SK-N-SH (cell line): ENCODE results near the gene FBN1. TPM values are rescaled to one million over a fixed set of nuclear protein-coding genes. Genes with fewer than 3 reads are reported as not detected.

ENCODE experiments used
- CTCF ChIA-PET: fragments of 300-600, 350-600 bp; formaldehyde crosslinking; extraction: SDS; loops from one replicate; lab custom pipeline; 2021; lab: Yijun Ruan, JAX
- POLR2A ChIA-PET: fragments of 350-600 bp; sonication (Branson Sonifier 250); formaldehyde crosslinking; extraction: SDS; loops from one replicate; lab custom pipeline; 2020; ENCODE audit warnings: antibody characterized with exemption, inconsistent platforms; lab: Yijun Ruan, JAX
- DNase-seq: peaks from one replicate; pipeline ENCODE4 v3.0.0; 2012
- H2AFZ ChIP-seq: fragments of 200-600 bp; sonication (generic); 2 replicates; pipeline ENCODE4 v1.8.1; 2016; ENCODE audit warnings: antibody characterized with exemption, mild to moderate bottlenecking, low read depth
- H3F3A ChIP-seq: fragments of 200-600 bp; sonication (generic); replicated peaks from 2 replicates; pipeline ENCODE3; 2016; ENCODE audit warnings: antibody characterized with exemption, mild to moderate bottlenecking; ENCODE audit not compliant: insufficient read depth
- H3K27ac ChIP-seq, 2 experiments: fragments of 200-500 bp in 1 of 2; fragments of 200-600 bp in 1 of 2; sonication (Bioruptor generic) in 1 of 2; sonication (generic), shearing (Covaris generic) in 1 of 2; 2 replicates each; pipeline versions ENCODE4 v1.5.1 to v1.6.1; 2014 to 2016; ENCODE audit warnings: low read depth in 2 of 2, inconsistent platforms in 1 of 2, low read length in 1 of 2, mild to moderate bottlenecking in 1 of 2, mixed read lengths in 1 of 2
- H3K27me3 ChIP-seq: fragments of 200-600 bp; sonication (generic), shearing (Covaris generic); 2 replicates; pipeline ENCODE4 v1.6.1; 2016; ENCODE audit warnings: mixed run types; ENCODE audit not compliant: insufficient read depth
- H3K36me3 ChIP-seq, 2 experiments: fragments of 200-500 bp in 1 of 2; fragments of 200-600 bp in 1 of 2; sonication (Bioruptor generic) in 1 of 2; sonication (generic) in 1 of 2; replicated peaks in 1 of 2; 2 replicates each; pipeline versions ENCODE3 to v1.5.1; 2014 to 2016; ENCODE audit warnings: low read length in 1 of 2, mild to moderate bottlenecking in 1 of 2; ENCODE audit not compliant: insufficient read depth in 2 of 2, control insufficient read depth in 1 of 2
- H3K4me1 ChIP-seq, 2 experiments: fragments of 200-500 bp in 1 of 2; fragments of 200-600 bp in 1 of 2; sonication (Bioruptor generic) in 1 of 2; sonication (generic), shearing (Covaris generic) in 1 of 2; 2 replicates each; pipeline versions ENCODE4 v1.5.1 to v1.6.1; 2014 to 2016; ENCODE audit warnings: low read depth in 1 of 2, low read length in 1 of 2, mixed run types in 1 of 2; ENCODE audit not compliant: insufficient read depth in 2 of 2, control insufficient read depth in 1 of 2
- H3K4me2 ChIP-seq: fragments of 200-600 bp; sonication (generic), shearing (Covaris generic); 2 replicates; pipeline ENCODE4 v1.6.1; 2017; ENCODE audit warnings: mixed run types
- H3K4me3 ChIP-seq, 2 experiments: fragments of 200-500 bp in 1 of 2; fragments of 200-600 bp in 1 of 2; sonication (Bioruptor generic) in 1 of 2; sonication (generic), shearing (Covaris generic) in 1 of 2; 2 replicates each; pipeline versions ENCODE4 v1.5.1 to v1.8.1; 2014 to 2016; ENCODE audit warnings: low read depth in 2 of 2, inconsistent platforms in 1 of 2, low read length in 1 of 2, mild to moderate bottlenecking in 1 of 2, mixed read lengths in 1 of 2, moderate library complexity in 1 of 2
- H3K79me2 ChIP-seq: fragments of 200-600 bp; sonication (generic); 2 replicates; pipeline ENCODE4 v1.8.1; 2017; ENCODE audit warnings: mild to moderate bottlenecking; ENCODE audit not compliant: insufficient read depth
- H3K9ac ChIP-seq: fragments of 200-600 bp; sonication (generic); 2 replicates; pipeline ENCODE4 v1.6.1; 2017; ENCODE audit warnings: mixed run types
- H3K9me2 ChIP-seq: fragments of 200-600 bp; sonication (generic); 2 replicates; pipeline ENCODE4 v1.6.1; 2017; ENCODE audit warnings: mixed run types
- H3K9me3 ChIP-seq: fragments of 200-600 bp; sonication (generic); 2 replicates; pipeline ENCODE4 v1.6.1; 2017; ENCODE audit warnings: mixed run types, mild to moderate bottlenecking, moderate library complexity
- H4K20me1 ChIP-seq: fragments of 200-600 bp; sonication (generic); 2 replicates; pipeline ENCODE4 v1.6.1; 2017; ENCODE audit warnings: mild to moderate bottlenecking, mixed run types; ENCODE audit not compliant: insufficient read depth
- EP300 ChIP-seq, 2 experiments: IDR thresholded peaks; 2 replicates each; pipeline versions ENCODE4 v1.4.0 to v1.6.1; 2012; ENCODE audit warnings: borderline replicate concordance in 1 of 2, low read depth in 1 of 2, low read length in 1 of 2
- GABPA ChIP-seq: IDR thresholded peaks from 2 replicates; pipeline ENCODE4 v1.4.0; 2012; ENCODE audit warnings: low read depth, mild to moderate bottlenecking
- MAX ChIP-seq: IDR thresholded peaks from 2 replicates; pipeline ENCODE4 v1.4.0; 2012; ENCODE audit warnings: low read depth
- PBX3 ChIP-seq: IDR thresholded peaks from 2 replicates; pipeline ENCODE4; 2012
- POLR2AphosphoS5 ChIP-seq: IDR thresholded peaks from 2 replicates; pipeline ENCODE4 v1.6.1; 2012; ENCODE audit warnings: low read depth, low read length
- RAD21 ChIP-seq: IDR thresholded peaks from 2 replicates; pipeline ENCODE4 v1.6.1; 2012; ENCODE audit warnings: mild to moderate bottlenecking, low read length
- TAF1 ChIP-seq: IDR thresholded peaks from 2 replicates; pipeline ENCODE4 v1.6.1; 2012; ENCODE audit warnings: low read depth, mild to moderate bottlenecking, low read length, moderate library complexity, borderline replicate concordance
- YY1 ChIP-seq: IDR thresholded peaks from 2 replicates; pipeline ENCODE4 v1.4.0; 2012; ENCODE audit warnings: low read depth, mild to moderate bottlenecking
- ZBTB33 ChIP-seq: IDR thresholded peaks from 2 replicates; pipeline ENCODE4 v1.4.0; 2012; ENCODE audit warnings: low read depth, borderline replicate concordance
- polyA plus RNA-seq, 3 experiments: library from polyadenylated mRNA; depleted of rRNA; stranded (reverse); fragments of >200 nt; gene quantifications; 2 replicates each; pipeline ENCODE4 v1.2.3, GENCODE V29; 2012
- TF ChIP-seq, protein P1 (sequence below): IDR thresholded peaks from 2 replicates; pipeline ENCODE4 v1.6.1; 2012; ENCODE audit warnings: mild to moderate bottlenecking, low read depth, low read length, moderate library complexity

FBN1 gene
- polyA plus RNA-seq, 1 of the 3 experiments (the other 2 are of a cell fraction): 248 TPM

DNA sequence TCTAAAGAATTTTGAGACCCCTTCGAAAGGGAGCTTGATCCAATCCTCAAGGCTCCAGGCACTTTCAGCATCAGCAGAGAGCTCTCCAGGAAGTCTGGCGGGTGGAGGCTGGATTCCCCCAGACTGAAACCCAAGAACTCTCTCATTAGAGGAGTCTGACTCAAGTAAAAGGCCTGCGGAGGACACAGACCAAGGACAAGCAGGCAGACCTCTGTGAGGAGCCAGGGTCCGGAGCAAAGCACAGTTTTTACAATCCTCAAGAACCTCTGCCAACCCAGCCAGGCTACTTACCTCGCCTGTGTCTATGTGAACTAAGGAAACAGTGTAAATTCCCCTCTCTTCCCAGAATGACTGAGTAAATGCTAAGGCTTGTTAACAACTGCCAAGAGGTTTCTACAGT is 86.2 kb downstream of the FBN1 start (continued):
- TF ChIP-seq ZBTB33: no peak
- no peak for TF ChIP-seq RAD21
- TF ChIP-seq POLR2AphosphoS5: peak; percentile 28; the same call in 1 of the 2 replicates
- TF ChIP-seq, protein P1, sequence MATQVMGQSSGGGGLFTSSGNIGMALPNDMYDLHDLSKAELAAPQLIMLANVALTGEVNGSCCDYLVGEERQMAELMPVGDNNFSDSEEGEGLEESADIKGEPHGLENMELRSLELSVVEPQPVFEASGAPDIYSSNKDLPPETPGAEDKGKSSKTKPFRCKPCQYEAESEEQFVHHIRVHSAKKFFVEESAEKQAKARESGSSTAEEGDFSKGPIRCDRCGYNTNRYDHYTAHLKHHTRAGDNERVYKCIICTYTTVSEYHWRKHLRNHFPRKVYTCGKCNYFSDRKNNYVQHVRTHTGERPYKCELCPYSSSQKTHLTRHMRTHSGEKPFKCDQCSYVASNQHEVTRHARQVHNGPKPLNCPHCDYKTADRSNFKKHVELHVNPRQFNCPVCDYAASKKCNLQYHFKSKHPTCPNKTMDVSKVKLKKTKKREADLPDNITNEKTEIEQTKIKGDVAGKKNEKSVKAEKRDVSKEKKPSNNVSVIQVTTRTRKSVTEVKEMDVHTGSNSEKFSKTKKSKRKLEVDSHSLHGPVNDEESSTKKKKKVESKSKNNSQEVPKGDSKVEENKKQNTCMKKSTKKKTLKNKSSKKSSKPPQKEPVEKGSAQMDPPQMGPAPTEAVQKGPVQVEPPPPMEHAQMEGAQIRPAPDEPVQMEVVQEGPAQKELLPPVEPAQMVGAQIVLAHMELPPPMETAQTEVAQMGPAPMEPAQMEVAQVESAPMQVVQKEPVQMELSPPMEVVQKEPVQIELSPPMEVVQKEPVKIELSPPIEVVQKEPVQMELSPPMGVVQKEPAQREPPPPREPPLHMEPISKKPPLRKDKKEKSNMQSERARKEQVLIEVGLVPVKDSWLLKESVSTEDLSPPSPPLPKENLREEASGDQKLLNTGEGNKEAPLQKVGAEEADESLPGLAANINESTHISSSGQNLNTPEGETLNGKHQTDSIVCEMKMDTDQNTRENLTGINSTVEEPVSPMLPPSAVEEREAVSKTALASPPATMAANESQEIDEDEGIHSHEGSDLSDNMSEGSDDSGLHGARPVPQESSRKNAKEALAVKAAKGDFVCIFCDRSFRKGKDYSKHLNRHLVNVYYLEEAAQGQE: peak; percentile 48; the same call in 1 of the 2 replicates
- TF ChIP-seq MAX: 0 out of 2 replicates have a peak, but pooled peaks have one; percentile 21
- TF ChIP-seq PBX3: peak; percentile 24; the same call in 1 of the 2 replicates
- TF ChIP-seq TAF1: no peak; the same call in 1 of the 2 replicates
- TF ChIP-seq EP300 (IDR thresholded peaks at IDR 0.05; ENCODE audit: borderline replicate concordance in 1 of 2, low read depth in 1 of 2, low read length in 1 of 2): peak in 1 of 2 experiments; percentile 51; a peak in 2 of 4 replicates

DNA sequence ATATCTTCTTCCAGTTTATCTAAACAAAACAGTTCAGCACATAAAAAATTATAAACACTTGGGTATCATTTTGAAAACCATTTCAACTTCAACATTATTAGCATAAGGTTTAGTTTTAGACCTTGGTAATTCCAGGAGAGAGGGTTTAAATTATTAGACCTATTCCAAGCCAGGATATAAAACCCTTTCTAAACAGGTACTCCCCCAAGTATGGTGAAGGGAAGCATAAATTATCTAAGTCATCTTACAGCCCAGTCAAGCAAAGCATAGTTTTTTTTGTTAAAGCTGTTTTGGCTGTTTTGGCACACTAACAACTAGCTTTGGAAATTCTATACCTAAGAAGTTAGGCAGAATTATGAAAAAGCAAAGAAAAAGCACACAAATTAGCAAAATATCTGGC is 87.3 kb downstream of the FBN1 start:
- no peak overlapping the region for H3K9ac ChIP-seq
- H3K9me3 ChIP-seq: no peaks in the 10 kb centered on the region
- H3K9me2 ChIP-seq: no peaks in the 10 kb centered on the region
- H3K4me2 ChIP-seq: peak overlapping the region; percentile 53; the same call in 1 of the 2 replicates
- ChIA-PET POLR2A (no interaction called here), CTCF (interaction anchor here (1.8 kb wide), 1 partner anchor 200 kb away, joined by 4 read pairs; no protein-coding TSS in a partner anchor)
- H3K36me3 ChIP-seq: peaks cover 16 to 42% of the 10 kb centered on the region in 2 experiments
- H3K4me1 ChIP-seq: peaks cover 5 to 63% of the 10 kb centered on the region in 2 experiments
- H3K4me3 ChIP-seq: no peak overlapping the region
- H2AFZ ChIP-seq: no peak overlapping the region
- peak overlapping the region; percentile 86 to 94; a peak in 2 of 4 replicates for H3K27ac ChIP-seq
- peaks cover 18% of the 10 kb centered on the region for H4K20me1 ChIP-seq
- peaks cover 68% of the 10 kb centered on the region for H3F3A ChIP-seq
- H3K27me3 ChIP-seq: no peaks in the 10 kb centered on the region
- H3K79me2 ChIP-seq: peaks cover 98% of the 10 kb centered on the region
- no peak for DNase-seq
- TF ChIP-seq GABPA (no peak), YY1 (no peak)
